WTC11 (cell line): ENCODE measurements around the gene KCNS3. TPM values are rescaled to one million over a fixed set of nuclear protein-coding genes. Genes with fewer than 3 reads are reported as not detected.
A peak's percentile ranks its signal among the peaks of the same experiment; 100 is the strongest.

Experiments used
- ATAC-seq: fragments of 200-7000 bp; cut with Tn5 transposase; 2 replicates; pipeline ENCODE4 v1.10.0; 2021; ENCODE audit warnings: mild to moderate bottlenecking, moderate library complexity
- Bru-seq: library from RNA; stranded (reverse); fragments of 400-500 nt; gene quantifications from one replicate; lab custom pipeline; 2021; lab: Mats Ljungman, UMichigan
- CTCF ChIA-PET: fragments of 300-600 bp; sonication (Branson Sonifier 250); formaldehyde crosslinking; loops from one replicate; lab custom pipeline; 2021; ENCODE audit warnings: antibody characterized with exemption; lab: Charles Lee
- POLR2A ChIA-PET: fragments of 350-600 bp; sonication (Branson Sonifier 250); formaldehyde crosslinking; loops from one replicate; lab custom pipeline; 2021; ENCODE audit warnings: antibody characterized with exemption; lab: Charles Lee
- DNase-seq: peaks from one replicate; pipeline ENCODE4 v3.0.0; 2021; ENCODE audit warnings: low spot score
- H3K27ac Mint-ChIP-seq: 2 replicates; pipeline ENCODE4 v1.8.0; 2021; ENCODE audit warnings: mixed read lengths
- H3K27me3 Mint-ChIP-seq: 2 replicates; pipeline ENCODE4 v1.8.0; 2021; ENCODE audit warnings: low read depth, mild to moderate bottlenecking, moderate library complexity, mixed read lengths
- H3K36me3 Mint-ChIP-seq: 2 replicates; pipeline ENCODE4 v1.8.0; 2021; ENCODE audit warnings: mixed read lengths
- H3K4me1 Mint-ChIP-seq: 2 replicates; pipeline ENCODE4 v1.8.0; 2022; ENCODE audit warnings: mixed read lengths
- H3K4me3 Mint-ChIP-seq: 2 replicates; pipeline ENCODE4 v1.8.0; 2021; ENCODE audit warnings: mild to moderate bottlenecking, moderate library complexity, mixed read lengths
- H3K9me3 Mint-ChIP-seq: 2 replicates; pipeline ENCODE4 v1.8.0; 2021; ENCODE audit warnings: mixed read lengths
- ARID4B ChIP-seq: sonication (generic); formaldehyde crosslinking; IDR thresholded peaks from 2 replicates; pipeline ENCODE4 v1.8.0; 2023; ENCODE audit warnings: missing genetic modification reagents, mild to moderate bottlenecking, borderline replicate concordance
- ATF1 ChIP-seq: sonication (generic); formaldehyde crosslinking; IDR thresholded peaks from 2 replicates; pipeline ENCODE4 v1.8.1; 2023; ENCODE audit warnings: mild to moderate bottlenecking, moderate library complexity, missing genetic modification reagents
- ATF6 ChIP-seq: sonication (generic); formaldehyde crosslinking; IDR thresholded peaks from 2 replicates; pipeline ENCODE4 v1.8.1; 2023; ENCODE audit warnings: mild to moderate bottlenecking, missing genetic modification reagents
- EMX1 ChIP-seq: fragments of 250-450 bp; sonication (Bioruptor Pico); IDR thresholded peaks from 2 replicates; pipeline ENCODE4 v1.8.0; 2021; ENCODE audit warnings: mild to moderate bottlenecking
- ESRRA ChIP-seq: sonication (generic); formaldehyde crosslinking; IDR thresholded peaks from 2 replicates; pipeline ENCODE4 v1.8.1; 2022; ENCODE audit warnings: mild to moderate bottlenecking, missing genetic modification reagents, borderline replicate concordance
- FOXJ3 ChIP-seq: sonication (generic); formaldehyde crosslinking; IDR thresholded peaks from 2 replicates; pipeline ENCODE4 v1.9.0; 2021; ENCODE audit warnings: missing genetic modification reagents, mild to moderate bottlenecking, borderline replicate concordance
- FOXP4 ChIP-seq: sonication (generic); formaldehyde crosslinking; IDR thresholded peaks from 2 replicates; pipeline ENCODE4 v1.8.0; 2022; ENCODE audit warnings: mild to moderate bottlenecking, missing genetic modification reagents
- GRHL2 ChIP-seq: fragments of 250-450 bp; sonication (Bioruptor Pico); IDR thresholded peaks from 2 replicates; pipeline ENCODE4 v1.8.0; 2022; ENCODE audit warnings: mild to moderate bottlenecking, moderate library complexity; ENCODE audit not compliant: insufficient replicate concordance, severe bottlenecking
- IRF1 ChIP-seq: sonication (generic); formaldehyde crosslinking; IDR thresholded peaks from 2 replicates; pipeline ENCODE4 v1.8.0; 2023; ENCODE audit warnings: missing genetic modification reagents
- MAX ChIP-seq: sonication (generic); formaldehyde crosslinking; IDR thresholded peaks from 2 replicates; pipeline ENCODE4 v1.8.0; 2022; ENCODE audit warnings: mild to moderate bottlenecking, missing genetic modification reagents
- MLX ChIP-seq: sonication (generic); formaldehyde crosslinking; IDR thresholded peaks from 2 replicates; pipeline ENCODE4 v1.8.1; 2023; ENCODE audit warnings: mild to moderate bottlenecking, missing genetic modification reagents, moderate library complexity
- NFE2L1 ChIP-seq: sonication (generic); formaldehyde crosslinking; IDR thresholded peaks from 2 replicates; pipeline ENCODE4 v1.8.1; 2023; ENCODE audit warnings: missing genetic modification reagents
- NR3C1 ChIP-seq: sonication (generic); formaldehyde crosslinking; conservative IDR thresholded peaks from 2 replicates; pipeline ENCODE4 v1.8.1; 2023; ENCODE audit warnings: low read depth, mild to moderate bottlenecking, missing genetic modification reagents
- SMAD4 ChIP-seq: sonication (generic); formaldehyde crosslinking; IDR thresholded peaks from 2 replicates; pipeline ENCODE4 v1.8.0; 2022; ENCODE audit warnings: mild to moderate bottlenecking, missing genetic modification reagents
- USF2 ChIP-seq: sonication (generic); formaldehyde crosslinking; IDR thresholded peaks from 2 replicates; pipeline ENCODE4 v1.8.1; 2023; ENCODE audit warnings: mild to moderate bottlenecking, missing genetic modification reagents, moderate library complexity
- ZMAT4 ChIP-seq: fragments of 250-450 bp; sonication (Bioruptor Pico); IDR thresholded peaks from 2 replicates; pipeline ENCODE4 v1.9.0; 2021; ENCODE audit warnings: mild to moderate bottlenecking
- ZNF219 ChIP-seq: sonication (generic); formaldehyde crosslinking; IDR thresholded peaks from 2 replicates; pipeline ENCODE4 v1.8.0; 2023; ENCODE audit warnings: missing genetic modification reagents, mild to moderate bottlenecking, borderline replicate concordance
- ZNF232 ChIP-seq: sonication (generic); formaldehyde crosslinking; IDR thresholded peaks from 2 replicates; pipeline ENCODE4 v1.8.0; 2022; ENCODE audit warnings: mild to moderate bottlenecking, missing genetic modification reagents
- ZNF423 ChIP-seq: fragments of 250-450 bp; sonication (Bioruptor Pico); IDR thresholded peaks from 2 replicates; pipeline ENCODE4 v2.1.2; 2022; ENCODE audit warnings: mild to moderate bottlenecking, moderate library complexity
- ZSCAN18 ChIP-seq: fragments of 250-450 bp; sonication (Bioruptor Pico); IDR thresholded peaks from 2 replicates; pipeline ENCODE4 v2.1.2; 2022; ENCODE audit warnings: mild to moderate bottlenecking, moderate library complexity
- long read RNA-seq, 3 experiments: library from RNA in 1 of 3; library from capped mRNA in 1 of 3; library from polyadenylated mRNA in 1 of 3; unstranded in 2 of 3; stranded (forward) in 1 of 3; transcript quantifications; one replicate each; pipeline ENCODE4 v2.0.0, GENCODE V29; 2021
- total RNA-seq: library from RNA; stranded (reverse); gene quantifications from 3 replicates; pipeline ENCODE4 v1.2.3, GENCODE V29; 2021

KCNS3 gene
- total RNA-seq, result 17.4 to 25.2 TPM (median 18.1 TPM) in 3 replicates
- percentile 78 among the genes with signal in this experiment for Bru-seq, nascent RNA
- long read RNA-seq, experiment 1, transcript KCNS3-201 (3 exons, 2,333 nt), result major isoform, 64 of 102 reads
- long read RNA-seq, experiment 1, partial matches to known transcripts, result 1 of 102 reads
- long read RNA-seq, experiment 1, other reads (novel, unspliced or antisense), result 37 of 102 reads
- long read RNA-seq, experiment 2, transcript KCNS3-201 (3 exons, 2,333 nt), result major isoform, 17 of 43 reads
- long read RNA-seq, experiment 2, partial matches to known transcripts, result 8 of 43 reads
- long read RNA-seq, experiment 2, other reads (novel, unspliced or antisense), result 18 of 43 reads
- long read RNA-seq, experiment 3, partial matches to known transcripts, result 0 of 12 reads
- long read RNA-seq, experiment 3, other reads (novel, unspliced or antisense), result 10 of 12 reads

GRCh38 chr2:17878281-17879136 is at the start of gene KCNS3:
Gene KCNS3 (plus strand): TSS chr2:17878667. CDS start chr2:17931009, 52,342 bp downstream.
- Mint-ChIP-seq H3K27me3 (peaks cover 31% of the 10 kb centered on the region), H3K4me1 (peaks cover 40% of the 10 kb centered on the region), H3K27ac (peak within 1 kb of the TSS; percentile 93), H3K9me3 (peaks cover 3% of the 10 kb centered on the region), H3K36me3 (peaks cover 6% of the 10 kb centered on the region), H3K4me3 (peak within 1 kb of the TSS; percentile 95)
- ATAC-seq (peak; percentile 73), DNase-seq (peak; percentile 56)
- ChIA-PET POLR2A (interaction anchor here (1.0 to 1.3 kb wide), 3 partner anchors 97 to 125 kb away, joined by 3 read pairs; partner anchors contain the start of gene SMC6), CTCF (interaction anchor here (0.6 to 2.4 kb wide), 9 partner anchors 13 to 341 kb away, joined by 3 to 30 read pairs (median 3); no protein-coding TSS in a partner anchor)
- TF ChIP-seq ZNF232 (CRISPR knock-in tag), result no peak
- TF ChIP-seq NFE2L1, result no peak
- TF ChIP-seq ATF6 (CRISPR knock-in tag), result no peak
- no peak for TF ChIP-seq ESRRA (CRISPR knock-in tag)
- peak; percentile 9; the same call in 1 of the 2 replicates for TF ChIP-seq MAX
- TF ChIP-seq ZNF219, result no peak
- no peak for TF ChIP-seq SMAD4
- TF ChIP-seq FOXP4 (CRISPR knock-in tag), result 0 out of 2 replicates have a peak, but pooled peaks have one; percentile 12
- TF ChIP-seq ZSCAN18, result no peak
- TF ChIP-seq ZMAT4 (CRISPR knock-in tag), result no peak
- no peak for TF ChIP-seq USF2 (CRISPR knock-in tag)
- TF ChIP-seq ATF1 (CRISPR knock-in tag), result no peak
- 0 out of 2 replicates have a peak, but pooled peaks have one; percentile 20 for TF ChIP-seq ARID4B (CRISPR knock-in tag)
- TF ChIP-seq EMX1 (CRISPR knock-in tag), result no peak
- TF ChIP-seq GRHL2 (CRISPR knock-in tag), result no peak
- no peak for TF ChIP-seq MLX (CRISPR knock-in tag)
- peak; percentile 64; the same call in 1 of the 2 replicates for TF ChIP-seq ZNF423 (CRISPR knock-in tag)
- no peak for TF ChIP-seq IRF1
- no peak for TF ChIP-seq FOXJ3 (CRISPR knock-in tag)
- no peak for TF ChIP-seq NR3C1 (CRISPR knock-in tag)
